WI38 (cell line): ENCODE measurements around the gene RER1.

Source experiments
- H3K4me3 ChIP-seq: 2 replicates; pipeline ENCODE4 v1.5.1; 2011; ENCODE audit warnings: low read depth, mild to moderate bottlenecking, control low read depth, low read length
- TF ChIP-seq, protein P1 (sequence below): IDR thresholded peaks from 2 replicates; pipeline ENCODE4 v1.5.1; 2012; ENCODE audit warnings: low read depth, mild to moderate bottlenecking, control low read depth, low read length

The RER1 gene, protein sequence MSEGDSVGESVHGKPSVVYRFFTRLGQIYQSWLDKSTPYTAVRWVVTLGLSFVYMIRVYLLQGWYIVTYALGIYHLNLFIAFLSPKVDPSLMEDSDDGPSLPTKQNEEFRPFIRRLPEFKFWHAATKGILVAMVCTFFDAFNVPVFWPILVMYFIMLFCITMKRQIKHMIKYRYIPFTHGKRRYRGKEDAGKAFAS

DNA sequence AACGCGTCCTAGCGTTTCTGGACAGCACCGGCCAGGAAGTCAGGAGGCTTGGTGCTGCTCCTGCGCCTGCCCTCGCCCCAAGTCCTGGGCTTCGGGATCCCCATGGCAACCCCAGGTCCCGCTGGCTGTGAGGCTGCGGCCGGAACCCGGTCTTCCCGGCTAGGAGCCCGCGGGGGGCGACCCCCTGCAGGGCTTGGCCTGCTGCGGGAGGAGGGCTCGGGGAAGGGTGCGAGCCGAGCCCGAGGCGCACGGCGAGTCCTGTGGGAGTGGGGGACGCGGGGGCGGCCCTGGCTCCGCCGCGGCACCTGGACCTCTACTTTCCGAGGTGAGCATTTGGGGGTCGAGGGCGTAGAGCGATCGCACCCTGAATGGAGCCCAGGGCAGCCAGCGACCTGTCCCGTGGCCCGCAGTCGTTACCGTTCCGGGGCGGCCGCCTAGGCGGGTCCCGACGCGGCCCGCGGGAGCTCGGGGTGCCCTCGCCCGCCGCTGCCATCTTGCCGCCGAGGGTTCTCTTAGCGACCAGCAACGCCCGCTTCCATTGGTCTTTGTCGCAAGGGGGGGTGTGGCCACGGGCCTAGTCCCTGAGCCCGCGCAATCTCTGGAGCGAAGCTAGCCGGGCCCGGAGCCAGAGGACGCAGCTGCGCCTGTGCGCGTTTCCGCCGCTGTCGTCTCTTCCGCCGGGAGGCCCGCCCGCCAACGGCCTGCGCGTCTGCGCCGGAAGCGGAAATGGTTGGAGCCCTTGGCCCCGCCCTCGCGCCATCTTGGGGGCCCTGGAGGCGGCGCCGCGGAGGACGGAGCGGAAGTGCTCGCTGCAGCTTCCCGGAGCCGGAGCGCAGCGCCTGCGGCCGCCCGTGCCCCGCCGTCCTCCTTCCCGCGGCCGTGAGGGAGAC, at the start of gene RER1, which contains the start of gene MORN1:
TSS of gene RER1 (plus strand) at position 801 of the 890 bp plus-strand sequence. CDS start 3,950 bp downstream, outside the sequence.
TSS of gene MORN1 (minus strand) at position 514 of the 890 bp plus-strand sequence. CDS start at position 493, 21 bp downstream.
- TF ChIP-seq, protein P1, sequence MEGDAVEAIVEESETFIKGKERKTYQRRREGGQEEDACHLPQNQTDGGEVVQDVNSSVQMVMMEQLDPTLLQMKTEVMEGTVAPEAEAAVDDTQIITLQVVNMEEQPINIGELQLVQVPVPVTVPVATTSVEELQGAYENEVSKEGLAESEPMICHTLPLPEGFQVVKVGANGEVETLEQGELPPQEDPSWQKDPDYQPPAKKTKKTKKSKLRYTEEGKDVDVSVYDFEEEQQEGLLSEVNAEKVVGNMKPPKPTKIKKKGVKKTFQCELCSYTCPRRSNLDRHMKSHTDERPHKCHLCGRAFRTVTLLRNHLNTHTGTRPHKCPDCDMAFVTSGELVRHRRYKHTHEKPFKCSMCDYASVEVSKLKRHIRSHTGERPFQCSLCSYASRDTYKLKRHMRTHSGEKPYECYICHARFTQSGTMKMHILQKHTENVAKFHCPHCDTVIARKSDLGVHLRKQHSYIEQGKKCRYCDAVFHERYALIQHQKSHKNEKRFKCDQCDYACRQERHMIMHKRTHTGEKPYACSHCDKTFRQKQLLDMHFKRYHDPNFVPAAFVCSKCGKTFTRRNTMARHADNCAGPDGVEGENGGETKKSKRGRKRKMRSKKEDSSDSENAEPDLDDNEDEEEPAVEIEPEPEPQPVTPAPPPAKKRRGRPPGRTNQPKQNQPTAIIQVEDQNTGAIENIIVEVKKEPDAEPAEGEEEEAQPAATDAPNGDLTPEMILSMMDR = no peak
- H3K4me3 ChIP-seq = peak within 1 kb of the TSS; percentile 90

DNA sequence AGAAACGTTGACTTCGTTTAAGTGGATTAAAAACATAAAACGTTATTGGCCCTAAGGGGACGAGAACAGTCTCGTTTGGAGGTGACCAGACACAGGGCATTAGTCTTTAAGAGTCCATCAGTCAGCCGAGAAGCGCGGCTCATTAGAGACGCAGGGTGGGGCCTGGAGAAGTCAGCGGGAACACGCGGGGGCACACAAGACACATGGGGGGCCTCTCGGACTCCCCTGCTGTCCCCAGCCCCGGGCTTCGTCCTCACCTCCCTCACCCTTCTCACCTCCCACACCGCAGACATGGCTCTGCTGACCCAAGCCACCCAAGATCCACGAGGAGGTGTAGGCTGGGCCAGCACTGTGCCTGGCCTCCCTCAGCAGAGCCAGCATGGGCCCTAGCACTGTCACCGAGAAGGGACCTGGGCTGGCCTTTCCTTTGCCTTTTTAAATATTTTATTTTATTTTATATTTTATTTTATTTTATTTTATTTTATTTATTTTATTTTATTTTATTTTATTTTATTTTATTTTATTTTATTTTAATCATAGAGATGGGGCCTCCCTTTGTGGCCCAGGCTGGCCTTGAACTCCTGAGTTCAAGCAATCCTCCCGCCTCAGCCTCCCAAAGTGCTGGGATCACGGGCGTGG, 49.1 kb upstream of the RER1 start:
- TF ChIP-seq, protein P1 = no peak
- no peak overlapping the region for H3K4me3 ChIP-seq

GRCh38 chr1:2343023-2343935, 48.4 kb upstream of the RER1 start:
- no peak overlapping the region for H3K4me3 ChIP-seq
- TF ChIP-seq, protein P1 = no peak

DNA sequence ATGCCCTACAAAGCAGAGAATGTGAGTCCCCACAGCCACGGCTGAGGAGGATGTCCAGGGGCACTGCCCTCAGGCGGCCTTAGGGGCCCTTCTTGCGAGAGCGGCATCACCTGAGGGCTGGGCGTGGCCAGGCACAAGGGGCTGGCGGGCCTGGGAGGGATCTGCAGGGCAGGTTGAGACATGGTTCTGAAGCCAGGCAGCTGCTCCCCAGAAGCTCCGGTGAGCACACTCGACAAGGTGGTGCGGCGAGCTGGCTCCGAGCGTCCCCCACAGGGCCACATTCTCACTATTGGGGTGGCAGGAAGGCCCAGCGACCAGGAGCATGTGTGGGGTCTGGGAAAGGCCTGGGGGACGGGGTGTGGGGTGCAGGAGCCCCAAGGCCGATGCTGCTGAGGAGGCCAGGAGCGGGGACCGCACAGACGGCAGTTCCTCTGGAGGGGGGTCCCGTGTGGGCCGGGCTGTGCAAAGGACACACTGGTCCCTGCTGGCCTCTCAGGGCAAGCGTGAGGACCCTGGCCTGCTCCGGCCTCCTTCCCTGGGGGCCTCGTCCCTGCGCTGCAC, 47.4 kb upstream of the RER1 start:
- TF ChIP-seq, protein P1 = no peak
- H3K4me3 ChIP-seq = no peak overlapping the region

GRCh38 chr1:2344744-2345296, 46.8 kb upstream of the RER1 start:
- TF ChIP-seq, protein P1 = no peak
- no peak overlapping the region for H3K4me3 ChIP-seq
